K562 (cell line): Measurements from ENCODE around the gene DYNLT2B. TPM values are rescaled to one million over a fixed set of nuclear protein-coding genes. Genes with fewer than 3 reads are reported as not detected.

Experiments
- ADNP ChIP-seq: fragments of 200-800 bp; sonication (Bioruptor generic); IDR thresholded peaks from 2 replicates; pipeline ENCODE4 v1.6.1; 2016; ENCODE audit warnings: missing genetic modification characterization, missing compliant biosample characterization
- FOXP1 ChIP-seq: sonication (generic); formaldehyde crosslinking; IDR thresholded peaks from 2 replicates; pipeline ENCODE4 v1.8.0; 2022; ENCODE audit warnings: mild to moderate bottlenecking, missing genetic modification reagents
- LCOR ChIP-seq: sonication (generic); formaldehyde crosslinking; IDR thresholded peaks from 2 replicates; pipeline ENCODE4 v1.8.0; 2022; ENCODE audit warnings: mild to moderate bottlenecking, missing genetic modification reagents
- MAZ ChIP-seq, 2 experiments: fragments of 450-650 bp in 1 of 2; sonication (generic) in 1 of 2; formaldehyde crosslinking; IDR thresholded peaks in 1 of 2; conservative IDR thresholded peaks in 1 of 2; 2 replicates each; pipeline versions ENCODE4 v1.4.0 to v1.5.0; 2020; ENCODE audit warnings: mild to moderate bottlenecking in 1 of 2, missing genetic modification reagents in 1 of 2
- MEF2A ChIP-seq: IDR thresholded peaks from 2 replicates; pipeline ENCODE4 v1.6.1; 2011; ENCODE audit warnings: low read depth, mild to moderate bottlenecking, low read length, moderate library complexity; ENCODE audit not compliant: control insufficient read depth
- NRF1 ChIP-seq, 2 experiments: fragments of 450-650 bp; IDR thresholded peaks in 1 of 2; conservative IDR thresholded peaks in 1 of 2; 2 replicates each; pipeline ENCODE4 v1.6.1; 2014; ENCODE audit warnings: mild to moderate bottlenecking in 2 of 2
- SAFB2 ChIP-seq: fragments of 200-400 bp; formaldehyde crosslinking; IDR thresholded peaks from 2 replicates; pipeline ENCODE4 v1.6.1; 2018; ENCODE audit warnings: borderline replicate concordance, low read length, low read depth, moderate library complexity; ENCODE audit not compliant: severe bottlenecking
- TAF1 ChIP-seq: IDR thresholded peaks from 2 replicates; pipeline ENCODE4 v1.6.1; 2011; ENCODE audit warnings: mild to moderate bottlenecking, low read length, moderate library complexity; ENCODE audit not compliant: insufficient read depth, control insufficient read depth, severe bottlenecking; ENCODE audit errors: extremely low read depth
- TAF9B ChIP-seq: fragments of 450-650 bp; IDR thresholded peaks from 2 replicates; pipeline ENCODE4 v1.6.1; 2018; ENCODE audit warnings: mild to moderate bottlenecking; ENCODE audit not compliant: partially characterized antibody
- TGIF2 ChIP-seq: sonication (generic); formaldehyde crosslinking; IDR thresholded peaks from 2 replicates; pipeline ENCODE4 v1.8.1; 2022; ENCODE audit warnings: mild to moderate bottlenecking, missing genetic modification reagents, moderate library complexity
- ZNF217 ChIP-seq: sonication (generic); formaldehyde crosslinking; IDR thresholded peaks from 2 replicates; pipeline ENCODE4 v1.8.0; 2022; ENCODE audit warnings: mild to moderate bottlenecking, missing genetic modification reagents
- ZNF239 ChIP-seq: fragments of 250-450 bp; sonication (Bioruptor Pico); IDR thresholded peaks from 2 replicates; pipeline ENCODE4 v1.4.0; 2020; ENCODE audit warnings: mild to moderate bottlenecking
- polyA plus RNA-seq, 8 experiments: library from polyadenylated mRNA; depleted of rRNA in 4 of 8; stranded (reverse) in 5 of 8; unstranded in 3 of 8; fragments of >200 nt; fragmentation: Nextera tagmentation in 2 of 8; fragmentation: Illumina TruSeq in 1 of 8; extraction: Ambion mirVana in 2 of 8; extraction: Trizol in 1 of 8; gene quantifications; 2 replicates each; pipeline versions ENCODE4 v1.2.1 to v1.2.3, GENCODE V29; 2011 to 2014; ENCODE audit warnings: inconsistent platforms in 1 of 8, missing spikeins in 1 of 8
- total RNA-seq, 7 experiments: library from RNA; depleted of rRNA in 6 of 7; stranded (reverse); fragments of >200 nt in 6 of 7; fragmentation: Illumina TruSeq in 2 of 7; extraction: Trizol in 2 of 7; gene quantifications; 2 replicates each; pipeline versions ENCODE4 v1.2.1 to v1.2.3, GENCODE V29; 2011 to 2021; ENCODE audit warnings: low replicate concordance in 1 of 7

DYNLT2B gene
- total and polyA plus RNA-seq, 9 of the 15 experiments (the other 6 are each of a cell fraction or from before 2014, with no cell fraction given) = 6.5 to 19.9 (median 8.7) TPM

DNA sequence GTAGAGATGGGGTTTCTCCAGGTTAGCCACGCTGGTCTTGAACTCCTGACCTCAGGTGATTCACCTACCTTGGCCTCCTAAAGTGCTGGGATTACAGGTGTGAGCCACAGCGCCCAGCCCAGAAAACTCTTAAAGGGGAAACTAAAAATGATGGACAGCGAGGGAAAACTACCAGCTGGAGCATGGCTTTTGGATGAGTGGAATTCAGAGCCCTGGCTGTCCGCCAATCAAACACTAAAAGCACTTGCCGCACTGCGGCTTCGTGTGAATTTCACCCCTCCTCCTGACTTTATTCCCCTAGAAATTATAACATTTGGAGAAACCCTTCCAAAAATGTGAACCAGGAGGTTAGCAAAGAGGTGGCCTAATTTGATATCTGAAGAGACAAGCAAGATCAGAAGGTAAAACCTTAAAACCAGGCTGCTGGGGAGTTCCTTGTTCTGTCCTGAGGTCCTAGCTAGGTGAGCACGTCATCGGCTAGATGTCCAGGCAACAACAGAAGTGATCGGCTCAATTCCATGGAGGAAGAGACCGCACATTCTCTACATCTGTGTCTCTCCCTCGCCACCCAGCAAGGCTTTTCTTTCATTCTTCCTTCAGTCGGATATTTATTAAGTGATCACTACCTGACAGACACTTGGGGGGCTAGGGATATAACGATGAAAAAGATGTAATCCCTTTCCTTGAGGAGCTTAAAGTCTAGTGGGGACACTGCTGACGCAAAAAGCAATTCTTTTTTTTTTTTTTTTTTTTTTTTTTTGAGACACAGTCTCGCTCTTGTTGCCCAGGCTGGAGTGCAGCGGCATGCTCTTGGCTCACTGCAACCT is 18.5 kb upstream of the DYNLT2B start (continued):
- no peak for TF ChIP-seq TGIF2 (CRISPR knock-in tag)
- no peak for TF ChIP-seq TAF9B
- no peak for TF ChIP-seq SAFB2
- no peak for TF ChIP-seq ZNF239 (CRISPR knock-in tag)
- TF ChIP-seq ZNF217 (CRISPR knock-in tag) = no peak
- 0 out of 4 replicates have a peak, but pooled peaks of 1 of the 2 experiments have one; percentile 0 for TF ChIP-seq MAZ (CRISPR knock-in tag; conservative IDR thresholded peaks at IDR 0.05 in 1 of 2, IDR thresholded peaks at IDR 0.05 in 1 of 2)
- no peak for TF ChIP-seq NRF1 (conservative IDR thresholded peaks at IDR 0.05 in 1 of 2, IDR thresholded peaks at IDR 0.05 in 1 of 2)
- peak; percentile 25 for TF ChIP-seq TAF1
- TF ChIP-seq LCOR (CRISPR knock-in tag) = 0 out of 2 replicates have a peak, but pooled peaks have one; percentile 6
- TF ChIP-seq ADNP (tag) = no peak
- TF ChIP-seq FOXP1 (CRISPR knock-in tag) = 0 out of 2 replicates have a peak, but pooled peaks have one; percentile 13
- TF ChIP-seq MEF2A = no peak
